SU-DHL-6 (cell line): Measurements from ENCODE around the gene TAB2.

Source experiments
- H2AFZ ChIP-seq: fragments of 200-600 bp; sonication (generic); 2 replicates; pipeline ENCODE4 v1.6.1; 2014; ENCODE audit warnings: low read depth, mild to moderate bottlenecking, moderate library complexity, mixed read lengths, antibody characterized with exemption, low read length; ENCODE audit not compliant: severe bottlenecking
- H3F3A ChIP-seq: fragments of 200-600 bp; shearing (Covaris generic); 2 replicates; pipeline ENCODE4 v1.6.0; 2016; ENCODE audit warnings: antibody characterized with exemption, mild to moderate bottlenecking; ENCODE audit not compliant: insufficient read depth
- H3K27ac ChIP-seq: fragments of 200-600 bp; sonication (generic); 2 replicates; pipeline ENCODE4 v1.5.1; 2016; ENCODE audit warnings: low read depth, mild to moderate bottlenecking, low read length, moderate library complexity, mixed read lengths
- H3K27me3 ChIP-seq: fragments of 200-600 bp; sonication (generic), shearing (Covaris generic); 2 replicates; pipeline ENCODE4 v1.6.0; 2014; ENCODE audit warnings: mild to moderate bottlenecking, low read length
- H3K36me3 ChIP-seq: fragments of 200-600 bp; sonication (generic); 2 replicates; pipeline ENCODE4 v1.6.1; 2014; ENCODE audit warnings: mild to moderate bottlenecking, low read length, mixed read lengths
- H3K4me2 ChIP-seq: fragments of 300-600, 200-600 bp; shearing (Covaris generic), sonication (generic); 2 replicates; pipeline ENCODE4 v1.6.0; 2014; ENCODE audit warnings: low read length, low read depth, mild to moderate bottlenecking; ENCODE audit not compliant: poor library complexity, severe bottlenecking
- H3K4me3 ChIP-seq: fragments of 200-600 bp; sonication (generic); 2 replicates; pipeline ENCODE4 v1.5.1; 2014; ENCODE audit warnings: antibody characterized with exemption, low read length, mild to moderate bottlenecking, mixed read lengths; ENCODE audit not compliant: insufficient read depth, poor library complexity, severe bottlenecking
- H3K79me2 ChIP-seq: fragments of 200-600 bp; sonication (generic); 2 replicates; pipeline ENCODE4 v1.6.1; 2014; ENCODE audit warnings: mild to moderate bottlenecking, low read length, moderate library complexity; ENCODE audit not compliant: insufficient read depth
- H3K9ac ChIP-seq: fragments of 200-600 bp; sonication (generic); 2 replicates; pipeline ENCODE4 v1.7.0; 2014; ENCODE audit warnings: mild to moderate bottlenecking, low read length
- H3K9me2 ChIP-seq: fragments of 200-600 bp; sonication (generic); replicated peaks from 2 replicates; pipeline ENCODE4 v1.6.1; 2014; ENCODE audit warnings: low read length; ENCODE audit not compliant: insufficient read depth
- H3K9me3 ChIP-seq: fragments of 200-600 bp; sonication (generic); 2 replicates; pipeline ENCODE4 v1.6.1; 2014; ENCODE audit warnings: low read length, mixed read lengths; ENCODE audit not compliant: insufficient read depth
- H4K20me1 ChIP-seq: fragments of 200-600 bp; sonication (generic); 2 replicates; pipeline ENCODE4 v1.6.1; 2014; ENCODE audit warnings: low read depth, mild to moderate bottlenecking, antibody characterized with exemption, low read length, moderate library complexity, mixed read lengths
- EZH2phosphoT487 ChIP-seq: fragments of 200-600 bp; sonication (generic), shearing (Covaris generic); conservative IDR thresholded peaks from 2 replicates; pipeline ENCODE4 v1.6.1; 2018; ENCODE audit warnings: mild to moderate bottlenecking, antibody characterized with exemption, low read length, moderate library complexity, mixed read lengths
- TF ChIP-seq, protein P1 (sequence below): fragments of 200-600 bp; sonication (generic); IDR thresholded peaks from one replicate; pipeline ENCODE4 v1.5.1; 2017; ENCODE audit warnings: antibody characterized with exemption, mild to moderate bottlenecking, low read length, moderate library complexity; ENCODE audit not compliant: insufficient read depth, poor library complexity, severe bottlenecking

Gene TAB2

DNA sequence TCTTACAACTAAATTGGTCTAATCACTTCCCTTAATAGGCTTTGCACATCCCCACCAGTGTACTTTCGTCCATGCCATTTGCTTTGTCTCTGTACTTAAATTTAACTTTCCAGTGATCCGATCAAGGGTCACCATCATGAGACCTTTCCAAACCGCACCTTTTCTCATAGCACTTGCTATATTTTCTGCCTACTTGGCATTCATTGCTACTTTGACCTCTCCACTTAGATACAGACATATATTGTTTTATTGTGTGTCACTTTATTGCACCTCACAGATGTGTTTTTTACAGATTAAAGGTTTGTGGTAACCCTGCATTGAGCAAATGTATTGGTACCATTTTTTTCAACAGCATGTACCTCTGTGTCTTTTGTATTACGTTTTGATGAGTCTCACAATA, 97.3 kb downstream of the TAB2 start:
- 0 out of 2 replicates have a peak, but pooled peaks cover 4% of the 10 kb centered on the region for H3F3A ChIP-seq
- H3K27me3 ChIP-seq: no peaks in the 10 kb centered on the region
- H3K4me2 ChIP-seq: no peak overlapping the region
- no peak overlapping the region for H3K4me3 ChIP-seq
- TF ChIP-seq EZH2phosphoT487: no peak
- TF ChIP-seq, protein P1, sequence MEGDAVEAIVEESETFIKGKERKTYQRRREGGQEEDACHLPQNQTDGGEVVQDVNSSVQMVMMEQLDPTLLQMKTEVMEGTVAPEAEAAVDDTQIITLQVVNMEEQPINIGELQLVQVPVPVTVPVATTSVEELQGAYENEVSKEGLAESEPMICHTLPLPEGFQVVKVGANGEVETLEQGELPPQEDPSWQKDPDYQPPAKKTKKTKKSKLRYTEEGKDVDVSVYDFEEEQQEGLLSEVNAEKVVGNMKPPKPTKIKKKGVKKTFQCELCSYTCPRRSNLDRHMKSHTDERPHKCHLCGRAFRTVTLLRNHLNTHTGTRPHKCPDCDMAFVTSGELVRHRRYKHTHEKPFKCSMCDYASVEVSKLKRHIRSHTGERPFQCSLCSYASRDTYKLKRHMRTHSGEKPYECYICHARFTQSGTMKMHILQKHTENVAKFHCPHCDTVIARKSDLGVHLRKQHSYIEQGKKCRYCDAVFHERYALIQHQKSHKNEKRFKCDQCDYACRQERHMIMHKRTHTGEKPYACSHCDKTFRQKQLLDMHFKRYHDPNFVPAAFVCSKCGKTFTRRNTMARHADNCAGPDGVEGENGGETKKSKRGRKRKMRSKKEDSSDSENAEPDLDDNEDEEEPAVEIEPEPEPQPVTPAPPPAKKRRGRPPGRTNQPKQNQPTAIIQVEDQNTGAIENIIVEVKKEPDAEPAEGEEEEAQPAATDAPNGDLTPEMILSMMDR: no peak
- H3K36me3 ChIP-seq: no peaks in the 10 kb centered on the region
- no peaks in the 10 kb centered on the region for H4K20me1 ChIP-seq
- no peaks in the 10 kb centered on the region for H3K9me2 ChIP-seq
- H3K79me2 ChIP-seq: no peaks in the 10 kb centered on the region
- H3K9ac ChIP-seq: no peak overlapping the region
- H3K9me3 ChIP-seq: no peaks in the 10 kb centered on the region
- H2AFZ ChIP-seq: no peak overlapping the region
- H3K27ac ChIP-seq: no peak overlapping the region

DNA sequence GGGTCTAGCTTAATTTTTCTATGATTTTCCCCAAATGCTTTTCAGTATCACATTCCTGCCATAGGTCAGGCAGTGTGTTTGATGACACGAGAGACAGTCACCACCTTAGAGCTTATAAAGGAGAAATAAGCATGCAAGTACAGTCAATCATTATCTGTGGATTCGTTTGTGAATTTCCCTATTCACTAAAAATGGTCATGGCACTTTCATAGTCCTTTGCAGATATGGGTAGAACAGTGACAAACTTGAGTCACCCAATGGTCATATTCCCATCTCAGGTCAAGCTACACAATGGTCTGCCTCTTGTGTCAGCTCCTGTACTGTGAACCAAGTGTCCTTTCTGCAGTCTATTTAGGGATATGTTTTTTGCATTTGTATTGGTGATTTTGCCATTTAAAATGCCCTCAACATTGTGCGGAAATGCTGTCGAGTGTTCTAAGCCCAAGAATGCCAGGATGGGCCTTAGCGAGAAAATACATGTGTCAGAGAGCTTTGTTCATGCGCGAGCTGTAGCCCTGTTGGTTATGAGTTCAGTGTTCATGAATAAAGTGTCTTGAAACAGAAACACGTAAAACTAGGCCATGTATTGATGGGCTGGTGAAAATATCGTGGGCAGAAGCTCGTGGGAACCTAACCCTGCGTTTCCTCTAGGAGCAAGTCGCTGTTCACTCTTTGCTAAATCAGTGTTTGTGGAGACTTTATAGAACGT, 102.3 kb downstream of the TAB2 start:
- Histone ChIP-seq H2AFZ (no peak overlapping the region), H3K9me3 (no peaks in the 10 kb centered on the region), H3K27ac (no peak overlapping the region), H3K4me3 (no peak overlapping the region), H3K4me2 (no peak overlapping the region), H4K20me1 (no peaks in the 10 kb centered on the region), H3K79me2 (no peaks in the 10 kb centered on the region), H3K9me2 (no peaks in the 10 kb centered on the region), H3K27me3 (no peaks in the 10 kb centered on the region), H3K36me3 (no peaks in the 10 kb centered on the region), H3F3A (no peaks in the 10 kb centered on the region), H3K9ac (no peak overlapping the region)
- TF ChIP-seq EZH2phosphoT487: no peak
- TF ChIP-seq, protein P1: no peak

DNA sequence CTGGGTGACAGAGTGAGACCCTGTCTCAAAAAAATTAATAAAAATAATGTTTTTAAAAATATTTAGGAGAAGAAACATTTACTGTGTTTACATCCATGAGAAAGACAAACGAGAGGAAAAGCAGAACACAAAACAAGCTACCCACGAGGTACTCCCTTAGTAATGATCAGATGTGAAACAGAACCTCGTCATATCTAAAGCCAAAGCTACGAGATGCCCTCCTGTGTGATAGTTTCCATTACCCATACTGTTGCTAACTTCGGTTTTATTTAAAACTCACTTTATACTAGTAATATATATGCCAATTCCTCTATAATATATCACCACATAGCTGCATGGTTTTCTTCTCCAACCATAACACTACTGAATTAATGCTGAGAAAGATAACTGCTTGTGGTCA, 103.6 kb downstream of the TAB2 start:
- Histone ChIP-seq H3K36me3 (no peaks in the 10 kb centered on the region), H3K79me2 (no peaks in the 10 kb centered on the region), H3K9me3 (no peaks in the 10 kb centered on the region), H3K27ac (no peak overlapping the region), H3K9me2 (no peaks in the 10 kb centered on the region), H2AFZ (no peak overlapping the region), H3K9ac (no peak overlapping the region), H3K4me2 (no peak overlapping the region), H4K20me1 (no peaks in the 10 kb centered on the region), H3K4me3 (no peak overlapping the region), H3K27me3 (no peaks in the 10 kb centered on the region), H3F3A (no peaks in the 10 kb centered on the region)
- TF ChIP-seq EZH2phosphoT487: no peak
- TF ChIP-seq, protein P1: no peak
